GM10266 (cell line): ENCODE measurements around the gene MCU.

Experiments
- DNase-seq: peaks from one replicate; pipeline ENCODE4 v3.0.0; 2012; ENCODE audit errors: extremely low spot score
- CTCF ChIP-seq: IDR thresholded peaks from 2 replicates; pipeline ENCODE4 v1.5.1; 2012; ENCODE audit warnings: mild to moderate bottlenecking, low read depth; ENCODE audit not compliant: control insufficient read depth, insufficient read depth; ENCODE audit errors: missing control alignments

MCU gene

DNA sequence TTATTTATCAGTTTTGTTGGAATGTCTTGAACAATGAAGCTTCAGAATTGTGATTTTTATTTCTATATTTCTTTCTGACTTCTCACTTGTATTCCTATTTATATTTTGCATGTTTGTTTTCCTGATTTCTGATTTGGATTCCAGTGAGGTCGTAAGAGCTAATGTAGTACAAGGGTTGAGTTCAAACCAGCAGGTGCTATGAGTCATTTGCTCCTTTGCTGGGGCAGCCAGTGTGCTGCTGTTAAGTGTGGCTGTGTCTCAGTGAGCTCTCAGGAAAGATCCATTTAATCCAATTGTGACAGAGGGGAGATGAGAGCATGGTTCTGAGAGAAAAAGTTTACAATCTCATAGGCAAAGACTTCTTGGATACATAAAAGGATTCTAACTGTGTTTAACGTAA lies 48.6 kb downstream of the MCU start:
- DNase-seq, result no peak
- TF ChIP-seq CTCF, result no peak

DNA sequence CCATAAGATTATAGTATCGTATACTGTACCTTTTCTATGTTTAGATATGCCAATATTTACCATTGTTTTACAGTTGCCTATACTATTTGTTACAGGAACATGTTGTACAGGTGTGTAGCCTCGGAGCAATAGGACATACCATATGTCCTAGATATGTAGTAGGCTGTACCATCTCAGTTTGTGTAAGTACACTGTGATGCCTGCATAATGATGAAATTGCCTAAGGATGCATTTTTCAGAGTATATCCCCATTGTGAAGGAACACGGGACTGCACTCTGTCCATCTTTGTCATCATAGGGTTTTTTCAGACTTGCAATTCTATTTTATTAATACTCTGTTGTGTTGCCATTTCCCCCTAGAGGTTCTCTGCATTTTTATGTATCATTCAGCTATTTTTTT lies 50.1 kb downstream of the MCU start:
- no peak for DNase-seq
- no peak for TF ChIP-seq CTCF

GRCh38 chr10:72742797-72743196 lies 50.9 kb downstream of the MCU start:
- TF ChIP-seq CTCF, result no peak
- DNase-seq, result no peak

GRCh38 chr10:72744566-72744965 lies 52.6 kb downstream of the MCU start:
- no peak for DNase-seq
- TF ChIP-seq CTCF, result no peak

- no peak for DNase-seq
- no peak for TF ChIP-seq CTCF
Measured at GRCh38 chr10:72746426-72747363, 54.8 kb downstream of the MCU start.

DNA sequence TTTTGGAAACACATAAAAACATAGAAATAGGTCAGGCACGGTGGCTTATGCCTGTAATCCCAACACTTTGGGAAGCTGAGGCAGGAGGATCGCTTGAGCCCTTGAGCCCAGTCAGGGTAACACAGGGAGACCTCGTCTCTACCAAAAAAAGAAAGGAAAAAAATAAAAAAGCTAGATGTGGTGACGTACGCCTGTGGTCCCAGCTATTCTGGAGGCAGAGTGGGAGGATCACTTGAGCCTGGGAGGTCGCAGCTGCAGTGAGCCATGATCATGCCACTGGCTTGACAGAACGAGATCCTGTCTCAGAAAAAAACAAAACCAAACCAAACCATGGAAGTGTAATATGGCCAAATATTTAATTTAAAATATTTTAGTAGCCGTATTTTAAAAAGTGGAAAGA lies 55.6 kb downstream of the MCU start:
- no peak for DNase-seq
- no peak for TF ChIP-seq CTCF

GRCh38 chr10:72753760-72754231 lies 61.9 kb downstream of the MCU start:
- TF ChIP-seq CTCF, result no peak
- no peak for DNase-seq
